WTC11 (cell line): ENCODE results near the gene GFOD1.

Source experiments
- AFF4 ChIP-seq: sonication (generic); formaldehyde crosslinking; IDR thresholded peaks from 2 replicates; pipeline ENCODE4 v1.8.1; 2023; ENCODE audit warnings: mild to moderate bottlenecking, missing genetic modification reagents, borderline replicate concordance
- CTCF ChIP-seq: fragments of 200-600 bp; IDR thresholded peaks from 2 replicates; pipeline ENCODE4 v1.8.0; 2022; ENCODE audit warnings: antibody characterized with exemption
- PRRX2 ChIP-seq: fragments of 250-450 bp; sonication (Bioruptor Pico); IDR thresholded peaks from 2 replicates; pipeline ENCODE4 v1.8.0; 2021; ENCODE audit warnings: mild to moderate bottlenecking
- TEAD1 ChIP-seq: sonication (generic); formaldehyde crosslinking; IDR thresholded peaks from 2 replicates; pipeline ENCODE4 v1.8.0; 2022; ENCODE audit warnings: mild to moderate bottlenecking, missing genetic modification reagents
- ZNF232 ChIP-seq: sonication (generic); formaldehyde crosslinking; IDR thresholded peaks from 2 replicates; pipeline ENCODE4 v1.8.0; 2022; ENCODE audit warnings: mild to moderate bottlenecking, missing genetic modification reagents
- TF ChIP-seq, protein P1 (sequence below): sonication (generic); formaldehyde crosslinking; IDR thresholded peaks from 2 replicates; pipeline ENCODE4 v1.8.1; 2022; ENCODE audit warnings: low read depth, mild to moderate bottlenecking, moderate library complexity, missing genetic modification reagents, borderline replicate concordance

- TF ChIP-seq CTCF, result no peak
- no peak for TF ChIP-seq ZNF232 (CRISPR knock-in tag)
- no peak for TF ChIP-seq AFF4 (CRISPR knock-in tag)
- TF ChIP-seq TEAD1 (CRISPR knock-in tag), result no peak
- TF ChIP-seq, protein P1, sequence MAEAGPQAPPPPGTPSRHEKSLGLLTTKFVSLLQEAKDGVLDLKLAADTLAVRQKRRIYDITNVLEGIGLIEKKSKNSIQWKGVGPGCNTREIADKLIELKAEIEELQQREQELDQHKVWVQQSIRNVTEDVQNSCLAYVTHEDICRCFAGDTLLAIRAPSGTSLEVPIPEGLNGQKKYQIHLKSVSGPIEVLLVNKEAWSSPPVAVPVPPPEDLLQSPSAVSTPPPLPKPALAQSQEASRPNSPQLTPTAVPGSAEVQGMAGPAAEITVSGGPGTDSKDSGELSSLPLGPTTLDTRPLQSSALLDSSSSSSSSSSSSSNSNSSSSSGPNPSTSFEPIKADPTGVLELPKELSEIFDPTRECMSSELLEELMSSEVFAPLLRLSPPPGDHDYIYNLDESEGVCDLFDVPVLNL (CRISPR knock-in tag), result no peak
- no peak for TF ChIP-seq PRRX2
Observed at GRCh38 chr6:13457577-13457976, 29.8 kb downstream of the GFOD1 start.
